Smooth muscle cell (in vitro differentiated cells): Measurements from ENCODE around the gene TOP2A. TPM values are rescaled to one million over a fixed set of nuclear protein-coding genes. Genes with fewer than 3 reads are reported as not detected.

Experiments
- DNase-seq: peaks from one replicate; lab custom pipeline; 2025; ENCODE audit not compliant: unreplicated experiment; lab: John Stamatoyannopoulos, UW
- H2AFZ ChIP-seq: fragments of 200-600 bp; sonication (generic); 2 replicates; pipeline ENCODE4 v1.6.0; 2016; ENCODE audit warnings: antibody characterized with exemption, low read depth, mild to moderate bottlenecking
- H3F3A ChIP-seq: fragments of 200-600 bp; sonication (generic); 2 replicates; pipeline ENCODE4 v1.6.0; 2017; ENCODE audit warnings: antibody characterized with exemption, low read depth
- H3K27ac ChIP-seq: fragments of 200-600 bp; sonication (generic); 2 replicates; pipeline ENCODE4 v1.5.1; 2016; ENCODE audit warnings: low read depth, mild to moderate bottlenecking
- H3K27me3 ChIP-seq: fragments of 200-600 bp; sonication (generic); 2 replicates; pipeline ENCODE4 v1.6.1; 2016; ENCODE audit warnings: low read depth, mild to moderate bottlenecking
- H3K36me3 ChIP-seq: fragments of 200-600 bp; sonication (generic); 2 replicates; pipeline ENCODE4 v1.5.1; 2016; ENCODE audit warnings: low read depth
- H3K4me1 ChIP-seq: fragments of 200-600 bp; sonication (generic); 2 replicates; pipeline ENCODE4 v1.5.1; 2016; ENCODE audit warnings: low read depth
- H3K4me2 ChIP-seq: fragments of 200-600 bp; sonication (generic); 2 replicates; pipeline ENCODE4 v1.6.0; 2016; ENCODE audit warnings: mild to moderate bottlenecking
- H3K4me3 ChIP-seq: fragments of 200-600 bp; sonication (generic); 2 replicates; pipeline ENCODE4 v1.5.1; 2016; ENCODE audit warnings: mild to moderate bottlenecking
- H3K79me2 ChIP-seq: fragments of 200-600 bp; sonication (generic); 2 replicates; pipeline ENCODE4 v1.6.0; 2016; ENCODE audit warnings: low read depth, mild to moderate bottlenecking
- H3K9ac ChIP-seq: fragments of 200-600 bp; sonication (generic); 2 replicates; pipeline ENCODE4 v1.6.0; 2016; ENCODE audit warnings: low read depth
- H3K9me3 ChIP-seq: fragments of 200-600 bp; sonication (generic); replicated peaks from 2 replicates; pipeline ENCODE4 v1.5.1; 2016; ENCODE audit warnings: low read depth
- H4K20me1 ChIP-seq: fragments of 200-600 bp; sonication (generic); 2 replicates; pipeline ENCODE4 v1.6.0; 2016; ENCODE audit warnings: low read depth
- WGBS: methylation state at CpG from one replicate; pipeline ENCODE4 v1.1.7; 2016; ENCODE audit warnings: low lambda C conversion rate; 5-methylcytosine and 5-hydroxymethylcytosine counted together
- polyA plus RNA-seq: library from polyadenylated mRNA; unstranded; fragments of >200 nt; fragmentation: Nextera tagmentation; extraction: Ambion mirVana; gene quantifications from 2 replicates; pipeline ENCODE4 v1.2.1, GENCODE V29; 2016
- total RNA-seq: library from RNA; depleted of rRNA; stranded (reverse); fragments of >200 nt; gene quantifications from 2 replicates; pipeline ENCODE4 v1.2.3, GENCODE V29; 2014
- TF ChIP-seq, protein P1 (sequence below): fragments of 200-600 bp; sonication (generic); IDR thresholded peaks from 2 replicates; pipeline ENCODE4 v1.5.1; 2017; ENCODE audit warnings: borderline replicate concordance, mild to moderate bottlenecking, antibody characterized with exemption; ENCODE audit not compliant: insufficient read depth, poor library complexity, severe bottlenecking

Gene TOP2A
- total and polyA plus RNA-seq, 2 experiments from 2014 or later, result 26.2 to 45.5 TPM

DNA sequence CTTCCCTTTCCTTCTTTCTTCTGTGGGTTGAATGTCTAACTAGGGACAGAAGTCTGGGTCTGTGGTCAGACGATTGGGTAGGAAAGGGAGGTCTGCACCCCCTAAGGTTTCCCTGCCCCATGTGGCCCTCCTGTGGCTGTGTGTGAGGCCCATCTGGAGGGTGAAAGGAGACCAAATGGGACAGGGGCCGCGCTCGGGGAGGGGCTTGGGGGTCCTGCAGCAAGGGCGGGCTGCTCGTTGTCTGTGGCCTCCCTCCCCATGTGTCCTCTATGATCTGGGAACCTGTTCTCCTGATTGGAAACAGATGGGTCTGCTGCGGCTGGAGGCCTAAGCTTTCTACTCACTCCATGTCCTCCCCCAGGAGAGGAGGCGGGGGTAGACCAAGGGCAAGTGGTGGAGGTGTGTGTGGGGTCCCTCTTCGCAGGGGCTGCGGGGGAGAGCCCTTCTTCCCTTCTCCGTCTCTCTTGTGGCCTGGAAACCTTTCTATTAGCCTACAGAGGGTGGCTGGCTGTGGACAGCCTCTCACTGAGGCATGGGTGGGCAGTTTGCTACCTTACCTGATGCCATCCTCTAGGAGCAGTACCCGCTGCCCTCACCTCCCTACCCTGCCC, 44.1 kb upstream of the TOP2A start:
- Histone ChIP-seq H3K4me1 (peaks cover 11% of the 10 kb centered on the region), H3K9me3 (no peaks in the 10 kb centered on the region), H2AFZ (no peak overlapping the region), H3K4me3 (no peak overlapping the region), H3K27ac (no peak overlapping the region), H3K4me2 (no peak overlapping the region), H3K27me3 (no peaks in the 10 kb centered on the region), H3F3A (no peaks in the 10 kb centered on the region), H4K20me1 (no peaks in the 10 kb centered on the region), H3K79me2 (no peaks in the 10 kb centered on the region), H3K9ac (no peak overlapping the region), H3K36me3 (no peaks in the 10 kb centered on the region)
- 82% methylated on average over 12 of the region's 12 CpGs for WGBS
- DNase-seq, result no peak
- TF ChIP-seq, protein P1, sequence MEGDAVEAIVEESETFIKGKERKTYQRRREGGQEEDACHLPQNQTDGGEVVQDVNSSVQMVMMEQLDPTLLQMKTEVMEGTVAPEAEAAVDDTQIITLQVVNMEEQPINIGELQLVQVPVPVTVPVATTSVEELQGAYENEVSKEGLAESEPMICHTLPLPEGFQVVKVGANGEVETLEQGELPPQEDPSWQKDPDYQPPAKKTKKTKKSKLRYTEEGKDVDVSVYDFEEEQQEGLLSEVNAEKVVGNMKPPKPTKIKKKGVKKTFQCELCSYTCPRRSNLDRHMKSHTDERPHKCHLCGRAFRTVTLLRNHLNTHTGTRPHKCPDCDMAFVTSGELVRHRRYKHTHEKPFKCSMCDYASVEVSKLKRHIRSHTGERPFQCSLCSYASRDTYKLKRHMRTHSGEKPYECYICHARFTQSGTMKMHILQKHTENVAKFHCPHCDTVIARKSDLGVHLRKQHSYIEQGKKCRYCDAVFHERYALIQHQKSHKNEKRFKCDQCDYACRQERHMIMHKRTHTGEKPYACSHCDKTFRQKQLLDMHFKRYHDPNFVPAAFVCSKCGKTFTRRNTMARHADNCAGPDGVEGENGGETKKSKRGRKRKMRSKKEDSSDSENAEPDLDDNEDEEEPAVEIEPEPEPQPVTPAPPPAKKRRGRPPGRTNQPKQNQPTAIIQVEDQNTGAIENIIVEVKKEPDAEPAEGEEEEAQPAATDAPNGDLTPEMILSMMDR, result no peak

GRCh38 chr17:40460968-40461731, 43.5 kb upstream of the TOP2A start:
- Histone ChIP-seq H3F3A (no peaks in the 10 kb centered on the region), H4K20me1 (no peaks in the 10 kb centered on the region), H3K36me3 (no peaks in the 10 kb centered on the region), H3K9ac (no peak overlapping the region), H3K9me3 (no peaks in the 10 kb centered on the region), H3K27ac (no peak overlapping the region), H3K4me2 (no peak overlapping the region), H3K4me1 (peaks cover 11% of the 10 kb centered on the region), H2AFZ (no peak overlapping the region), H3K4me3 (no peak overlapping the region), H3K79me2 (no peaks in the 10 kb centered on the region), H3K27me3 (no peaks in the 10 kb centered on the region)
- no peak for DNase-seq
- WGBS, result 91% methylated on average over 9 of the region's 9 CpGs
- TF ChIP-seq, protein P1, result no peak

- Histone ChIP-seq H3K79me2 (no peaks in the 10 kb centered on the region), H3K27me3 (no peaks in the 10 kb centered on the region), H2AFZ (no peak overlapping the region), H3K36me3 (no peaks in the 10 kb centered on the region), H3K4me2 (no peak overlapping the region), H4K20me1 (no peaks in the 10 kb centered on the region), H3K4me1 (peaks cover 11% of the 10 kb centered on the region), H3K4me3 (no peak overlapping the region), H3K9ac (no peak overlapping the region), H3K9me3 (no peaks in the 10 kb centered on the region), H3K27ac (no peak overlapping the region), H3F3A (no peaks in the 10 kb centered on the region)
- TF ChIP-seq, protein P1, result no peak
- WGBS, result 87% methylated on average over 3 of the region's 3 CpGs
- DNase-seq, result no peak
These were observed 42.9 kb upstream of the TOP2A start for GRCh38 chr17:40460604-40460967.
